OCI-LY7 (cell line): ENCODE measurements around the gene BTRC. TPM values are rescaled to one million over a fixed set of nuclear protein-coding genes. Genes with fewer than 3 reads are reported as not detected.
A peak's percentile ranks its signal among the peaks of the same experiment; 100 is the strongest.

ENCODE experiments used
- BruUV-seq: library from RNA; stranded (reverse); fragments of 400-500 nt; replicated peaks from 2 replicates; lab custom pipeline; 2021; lab: Mats Ljungman, UMichigan
- CTCF ChIA-PET: fragments of 300-600 bp; sonication (Branson Sonifier 250); formaldehyde crosslinking; loops from one replicate; lab custom pipeline; 2022; ENCODE audit warnings: antibody characterized with exemption; ENCODE audit not compliant: unreplicated experiment; lab: Charles Lee
- POLR2A ChIA-PET: fragments of 300-600 bp; sonication (Branson Sonifier 250); formaldehyde crosslinking; loops from one replicate; lab custom pipeline; 2022; ENCODE audit warnings: antibody characterized with exemption; lab: Charles Lee
- DNase-seq: peaks from one replicate; pipeline ENCODE4 v3.0.0-alpha.2; 2015; ENCODE audit warnings: low spot score
- H2AFZ ChIP-seq: fragments of 200-600 bp; sonication (generic), shearing (Covaris generic); 2 replicates; pipeline ENCODE4 v1.6.1; 2014; ENCODE audit warnings: mild to moderate bottlenecking, antibody characterized with exemption, low read length, moderate library complexity
- H3K27ac ChIP-seq: fragments of 200-600 bp; sonication (generic); 2 replicates; pipeline ENCODE4 v1.5.1; 2014; ENCODE audit warnings: mixed run types, low read depth, mild to moderate bottlenecking, moderate library complexity, low read length, inconsistent platforms; ENCODE audit not compliant: poor library complexity, severe bottlenecking
- H3K36me3 ChIP-seq: fragments of 200-600 bp; sonication (generic); 2 replicates; pipeline ENCODE4 v1.6.1; 2014; ENCODE audit warnings: mild to moderate bottlenecking, antibody characterized with exemption, low read length, moderate library complexity, mixed read lengths; ENCODE audit not compliant: insufficient read depth
- H3K4me1 ChIP-seq: fragments of 200-600 bp; sonication (generic); 2 replicates; pipeline ENCODE4 v1.5.1; 2014; ENCODE audit warnings: mild to moderate bottlenecking, low read length; ENCODE audit not compliant: insufficient read depth, poor library complexity, severe bottlenecking
- H3K4me2 ChIP-seq: fragments of 200-600 bp; sonication (generic); 2 replicates; pipeline ENCODE4 v1.6.1; 2014; ENCODE audit warnings: mild to moderate bottlenecking, low read length
- H3K4me3 ChIP-seq: fragments of 200-600 bp; sonication (generic); 2 replicates; pipeline ENCODE4 v1.5.1; 2014; ENCODE audit warnings: mild to moderate bottlenecking, low read depth, low read length; ENCODE audit not compliant: poor library complexity, severe bottlenecking
- H3K79me2 ChIP-seq: fragments of 200-600 bp; sonication (generic); 2 replicates; pipeline ENCODE4 v1.6.1; 2016; ENCODE audit warnings: low read depth, mild to moderate bottlenecking, low read length, moderate library complexity, mixed read lengths; ENCODE audit not compliant: insufficient read depth
- H3K9me2 ChIP-seq: fragments of 200-600 bp; sonication (generic); 2 replicates; pipeline ENCODE4 v1.6.1; 2016; ENCODE audit warnings: mild to moderate bottlenecking, low read length, mixed read lengths; ENCODE audit not compliant: insufficient read depth
- H3K9me3 ChIP-seq: fragments of 200-600 bp; sonication (generic); 2 replicates; pipeline ENCODE4 v1.6.1; 2014; ENCODE audit warnings: mild to moderate bottlenecking, mixed run types, low read length, mixed read lengths
- H4K20me1 ChIP-seq: fragments of 200-600 bp; sonication (generic); 2 replicates; pipeline ENCODE4 v1.6.1; 2014; ENCODE audit warnings: mild to moderate bottlenecking, antibody characterized with exemption, low read length, moderate library complexity, mixed read lengths; ENCODE audit not compliant: insufficient read depth
- EZH2phosphoT487 ChIP-seq: fragments of 200-600 bp; sonication (generic); IDR thresholded peaks from 2 replicates; pipeline ENCODE4 v1.6.1; 2018; ENCODE audit warnings: low read depth, borderline replicate concordance, mild to moderate bottlenecking, mixed run types, antibody characterized with exemption, low read length, moderate library complexity, mixed read lengths
- intact Hi-C: fragments of 100-400 bp; cut with micrococcal nuclease; formaldehyde crosslinking; loops from one replicate; pipeline ENCODE4 v1.10.0; 2022; ENCODE audit not compliant: unreplicated experiment
- total RNA-seq, 2 experiments: library from RNA; depleted of rRNA in 1 of 2; stranded (reverse); fragments of >200 nt in 1 of 2; shearing (Covaris generic) in 1 of 2; gene quantifications; 2 replicates each; pipeline ENCODE4 v1.2.3, GENCODE V29; 2014 to 2022
- TF ChIP-seq, protein P1 (sequence below): fragments of 200-600 bp; sonication (generic); conservative IDR thresholded peaks from 2 replicates; pipeline ENCODE4 v1.5.1; 2014; ENCODE audit warnings: mild to moderate bottlenecking, antibody characterized with exemption, low read length, moderate library complexity, mixed read lengths

BTRC gene
- total RNA-seq, 2 experiments from 2014 or later: 6.1 to 17.8 TPM

DNA sequence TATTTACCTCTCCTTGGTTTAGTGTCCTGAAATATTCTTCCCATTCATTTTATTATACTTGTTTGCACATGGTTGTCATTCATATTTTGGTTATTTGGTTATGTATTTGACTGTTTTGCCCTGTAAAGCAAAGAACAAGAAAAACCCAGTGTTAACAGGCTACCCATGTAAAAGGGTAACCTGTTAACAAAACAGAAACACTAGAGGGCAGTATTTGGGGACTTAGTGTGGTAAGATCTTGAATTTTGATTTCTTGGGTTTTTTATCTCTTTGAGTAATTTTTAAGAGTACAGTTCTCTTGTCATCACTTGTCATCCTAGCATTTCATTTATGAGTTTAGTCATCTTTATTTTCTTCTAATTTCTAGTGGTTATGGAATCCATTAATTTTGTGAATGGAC is 182.8 kb downstream of the BTRC start:
- H4K20me1 ChIP-seq: no peaks in the 10 kb centered on the region
- intact Hi-C loops: no loop called here

DNA sequence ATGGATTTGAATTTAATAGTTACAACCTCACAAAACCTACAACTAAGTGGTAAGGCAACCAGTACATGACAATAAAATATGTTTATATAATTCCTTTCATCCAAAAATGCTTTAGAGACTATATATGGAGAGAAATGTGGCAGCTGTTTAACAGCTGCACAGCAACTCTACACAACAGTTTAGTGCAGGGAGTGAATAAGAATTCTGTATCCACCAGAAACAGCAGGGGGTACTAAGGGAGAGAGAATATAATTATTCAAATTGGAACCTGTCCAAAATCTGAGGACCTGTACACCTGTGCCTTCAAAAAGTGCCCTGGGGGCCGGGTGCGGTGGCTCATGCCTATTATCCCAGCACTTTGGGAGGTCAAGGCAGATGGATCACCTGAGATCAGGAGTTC is 184.5 kb downstream of the BTRC start:
- no peaks in the 10 kb centered on the region for H3K79me2 ChIP-seq
- H3K36me3 ChIP-seq: peaks cover 4% of the 10 kb centered on the region; the same call in 1 of the 2 replicates
- no peak overlapping the region for H3K4me3 ChIP-seq
- no peaks in the 10 kb centered on the region for H4K20me1 ChIP-seq
- H3K4me1 ChIP-seq: no peaks in the 10 kb centered on the region
- BruUV-seq: no TSS peak
- CTCF ChIA-PET: no interaction called here
- intact Hi-C loops: no loop called here
- no peaks in the 10 kb centered on the region for H3K9me3 ChIP-seq
- H2AFZ ChIP-seq: no peak overlapping the region
- POLR2A ChIA-PET: no interaction called here
- DNase-seq: no peak
- no peak overlapping the region for H3K4me2 ChIP-seq
- no peak for TF ChIP-seq EZH2phosphoT487
- TF ChIP-seq, protein P1, sequence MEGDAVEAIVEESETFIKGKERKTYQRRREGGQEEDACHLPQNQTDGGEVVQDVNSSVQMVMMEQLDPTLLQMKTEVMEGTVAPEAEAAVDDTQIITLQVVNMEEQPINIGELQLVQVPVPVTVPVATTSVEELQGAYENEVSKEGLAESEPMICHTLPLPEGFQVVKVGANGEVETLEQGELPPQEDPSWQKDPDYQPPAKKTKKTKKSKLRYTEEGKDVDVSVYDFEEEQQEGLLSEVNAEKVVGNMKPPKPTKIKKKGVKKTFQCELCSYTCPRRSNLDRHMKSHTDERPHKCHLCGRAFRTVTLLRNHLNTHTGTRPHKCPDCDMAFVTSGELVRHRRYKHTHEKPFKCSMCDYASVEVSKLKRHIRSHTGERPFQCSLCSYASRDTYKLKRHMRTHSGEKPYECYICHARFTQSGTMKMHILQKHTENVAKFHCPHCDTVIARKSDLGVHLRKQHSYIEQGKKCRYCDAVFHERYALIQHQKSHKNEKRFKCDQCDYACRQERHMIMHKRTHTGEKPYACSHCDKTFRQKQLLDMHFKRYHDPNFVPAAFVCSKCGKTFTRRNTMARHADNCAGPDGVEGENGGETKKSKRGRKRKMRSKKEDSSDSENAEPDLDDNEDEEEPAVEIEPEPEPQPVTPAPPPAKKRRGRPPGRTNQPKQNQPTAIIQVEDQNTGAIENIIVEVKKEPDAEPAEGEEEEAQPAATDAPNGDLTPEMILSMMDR: no peak
- H3K9me2 ChIP-seq: no peaks in the 10 kb centered on the region
- H3K27ac ChIP-seq: no peak overlapping the region

More for the DNA sequence above, 182.8 kb downstream of the BTRC start:
- no peak overlapping the region for H3K27ac ChIP-seq
- POLR2A ChIA-PET: no interaction called here
- peak; percentile 59 for DNase-seq
- no peak overlapping the region for H3K4me2 ChIP-seq
- no peak overlapping the region for H3K4me3 ChIP-seq
- CTCF ChIA-PET: no interaction called here
- H3K79me2 ChIP-seq: no peaks in the 10 kb centered on the region
- H3K9me3 ChIP-seq: no peaks in the 10 kb centered on the region
- BruUV-seq: no TSS peak
- TF ChIP-seq, protein P1: peak; percentile 88
- TF ChIP-seq EZH2phosphoT487: no peak
- no peak overlapping the region for H2AFZ ChIP-seq
- H3K36me3 ChIP-seq: peaks cover 4% of the 10 kb centered on the region; the same call in 1 of the 2 replicates
- H3K4me1 ChIP-seq: no peaks in the 10 kb centered on the region
- H3K9me2 ChIP-seq: no peaks in the 10 kb centered on the region

DNA sequence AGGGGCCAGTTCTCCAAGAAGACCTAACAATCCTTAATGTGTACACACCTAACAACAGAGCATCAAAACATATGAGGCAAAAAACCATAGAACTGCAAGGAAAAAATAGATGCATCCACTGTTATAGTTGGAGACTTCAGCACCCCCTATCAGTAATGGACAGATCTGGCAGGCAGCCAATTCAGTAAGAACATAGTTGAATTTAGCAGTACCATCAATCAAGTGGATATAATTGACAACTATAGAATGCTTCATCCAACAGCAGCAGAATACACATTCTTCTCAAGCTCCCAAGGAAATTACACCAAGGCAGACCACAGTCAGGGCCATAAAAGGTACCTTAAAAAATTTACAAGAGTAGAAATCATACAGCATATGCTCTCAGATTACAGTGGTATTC is 191.9 kb downstream of the BTRC start:
- intact Hi-C loops: no loop called here
- POLR2A ChIA-PET: interaction anchor here (0.6 kb wide), 2 partner anchors 16 to 861 kb away, joined by 4 to 7 read pairs; no protein-coding TSS in a partner anchor
- CTCF ChIA-PET: no interaction called here
- no peaks in the 10 kb centered on the region for H3K36me3 ChIP-seq
- H3K4me2 ChIP-seq: no peak overlapping the region
- no peak overlapping the region for H2AFZ ChIP-seq
- no peaks in the 10 kb centered on the region for H3K9me3 ChIP-seq
- BruUV-seq: no TSS peak
- no peaks in the 10 kb centered on the region for H4K20me1 ChIP-seq
- no peaks in the 10 kb centered on the region for H3K9me2 ChIP-seq
- no peak for TF ChIP-seq EZH2phosphoT487
- TF ChIP-seq, protein P1: no peak
- no peak overlapping the region for H3K4me3 ChIP-seq
- no peak overlapping the region for H3K27ac ChIP-seq
- no peaks in the 10 kb centered on the region for H3K4me1 ChIP-seq
- no peaks in the 10 kb centered on the region for H3K79me2 ChIP-seq
- DNase-seq: no peak
